ENCODE data around the gene UBE2I.

DNA sequence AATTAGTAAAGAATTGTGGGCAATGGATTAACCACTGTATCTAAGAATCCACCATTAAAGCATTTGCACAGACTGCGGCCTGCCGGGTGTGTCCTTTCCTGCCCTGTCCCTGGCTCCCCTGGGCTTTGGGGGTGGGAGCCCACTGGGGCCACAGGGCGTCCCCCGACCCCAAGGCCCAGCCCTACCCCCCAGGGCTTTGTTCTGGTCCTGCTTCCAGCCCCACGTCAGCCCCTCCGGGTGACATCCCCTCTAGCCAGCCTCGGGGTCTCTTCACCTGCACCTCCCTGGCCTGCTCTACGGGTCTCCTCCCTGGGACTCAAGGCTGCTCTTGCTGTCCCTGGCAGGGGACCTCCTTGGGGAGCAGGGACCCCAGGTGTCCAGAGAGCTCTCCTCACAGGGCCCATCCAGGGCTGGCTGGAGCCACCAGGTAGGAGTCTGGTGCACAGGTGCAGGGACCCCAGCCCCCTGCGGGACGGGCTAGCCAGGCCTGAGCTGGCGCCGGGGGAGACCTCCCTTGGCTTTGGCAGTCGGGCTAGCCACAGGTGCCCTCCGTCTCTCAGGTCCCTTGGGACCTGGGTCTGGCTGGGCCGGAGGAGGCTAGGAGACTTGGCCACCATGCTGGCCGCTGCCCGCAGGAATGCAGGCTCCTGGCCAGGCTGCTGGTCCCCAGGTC lies 17.6 kb downstream of the UBE2I start:
- TF ChIP-seq GATA3 (IDR thresholded peaks at IDR 0.05; ENCODE audit: low read depth, low read length) (no peak), GATA2 (IDR thresholded peaks at IDR 0.05; ENCODE audit: low read depth, low read length) (no peak)

Measured in SH-SY5Y (cell line).